PC-3 (cell line): ENCODE measurements around the gene KLK11. TPM values are rescaled to one million over a fixed set of nuclear protein-coding genes. Genes with fewer than 3 reads are reported as not detected.

Source experiments
- ATAC-seq: fragments of 200-7000 bp; cut with Tn5 transposase; 2 replicates; pipeline ENCODE4 v1.9.1; 2020; ENCODE audit warnings: mild to moderate bottlenecking, moderate library complexity
- BruUV-seq: library from RNA; stranded (reverse); fragments of 400-500 nt; replicated peaks from 2 replicates; lab custom pipeline; 2021; lab: Mats Ljungman, UMichigan
- CTCF ChIA-PET: fragments of 300-600 bp; sonication (Branson Sonifier 250); formaldehyde crosslinking; loops from one replicate; lab custom pipeline; 2022; ENCODE audit warnings: antibody characterized with exemption; lab: Charles Lee
- POLR2A ChIA-PET: fragments of 300-600 bp; sonication (Branson Sonifier 250); formaldehyde crosslinking; loops from one replicate; lab custom pipeline; 2022; ENCODE audit warnings: antibody characterized with exemption; ENCODE audit not compliant: unreplicated experiment; lab: Charles Lee
- DNase-seq: peaks from one replicate; pipeline ENCODE4 v3.0.0-alpha.2; 2015
- H2AFZ ChIP-seq: fragments of 300-600 bp; sonication (generic); 2 replicates; pipeline ENCODE4 v1.6.0; 2016; ENCODE audit warnings: antibody characterized with exemption, low read length
- H3F3A ChIP-seq: fragments of 300-600 bp; sonication (generic); one replicate; pipeline ENCODE4 v1.6.0; 2017; ENCODE audit warnings: antibody characterized with exemption, low read length, control low read depth, mild to moderate bottlenecking; ENCODE audit not compliant: unreplicated experiment
- H3K27ac ChIP-seq: fragments of 300-600 bp; sonication (generic); 2 replicates; pipeline ENCODE4 v1.5.1; 2016; ENCODE audit warnings: mild to moderate bottlenecking, low read length
- H3K27me3 ChIP-seq: fragments of 300-600 bp; sonication (generic); 2 replicates; pipeline ENCODE4 v1.6.1; 2016; ENCODE audit warnings: low read length, mixed read lengths
- H3K36me3 ChIP-seq: fragments of 300-600 bp; sonication (generic); 2 replicates; pipeline ENCODE4 v1.6.1; 2016; ENCODE audit warnings: low read depth, mixed run types, low read length, mixed read lengths
- H3K4me1 ChIP-seq: fragments of 300-600 bp; sonication (generic); 2 replicates; pipeline ENCODE4 v1.5.1; 2016; ENCODE audit warnings: low read length; ENCODE audit not compliant: insufficient read depth
- H3K4me2 ChIP-seq: fragments of 300-600 bp; sonication (generic); 2 replicates; pipeline ENCODE4 v1.6.0; 2016; ENCODE audit warnings: low read length
- H3K4me3 ChIP-seq: fragments of 300-600 bp; sonication (generic); 2 replicates; pipeline ENCODE4 v1.5.1; 2016; ENCODE audit warnings: mild to moderate bottlenecking, low read length, mixed read lengths
- H3K79me2 ChIP-seq: fragments of 300-600 bp; sonication (generic); 2 replicates; pipeline ENCODE4 v1.6.1; 2017; ENCODE audit warnings: low read length, mixed read lengths
- H3K9ac ChIP-seq: fragments of 300-600 bp; sonication (generic); 2 replicates; pipeline ENCODE4 v1.6.0; 2016; ENCODE audit warnings: mild to moderate bottlenecking, low read length
- H3K9me2 ChIP-seq: fragments of 300-600 bp; sonication (generic); replicated peaks from 2 replicates; pipeline ENCODE4 v1.6.1; 2016; ENCODE audit warnings: mixed run types, low read length, mixed read lengths
- H3K9me3 ChIP-seq: fragments of 300-600 bp; sonication (generic); 2 replicates; pipeline ENCODE4 v1.6.1; 2016; ENCODE audit warnings: low read length, mixed read lengths
- H4K20me1 ChIP-seq: fragments of 300-600 bp; sonication (generic); 2 replicates; pipeline ENCODE4 v1.6.1; 2016; ENCODE audit warnings: low read length, mixed read lengths
- EZH2 ChIP-seq: fragments of 300-600 bp; sonication (generic); IDR thresholded peaks from one replicate; pipeline ENCODE4 v1.6.1; 2017; ENCODE audit warnings: antibody characterized with exemption, mild to moderate bottlenecking, low read length; ENCODE audit not compliant: unreplicated experiment
- EZH2phosphoT487 ChIP-seq: fragments of 300-600 bp; sonication (generic); IDR thresholded peaks from 2 replicates; pipeline ENCODE4 v1.6.1; 2018; ENCODE audit warnings: mild to moderate bottlenecking, antibody characterized with exemption, low read length, borderline replicate concordance
- intact Hi-C: fragments of 100-400 bp; cut with micrococcal nuclease; formaldehyde crosslinking; loops from 2 replicates; pipeline ENCODE4 v1.9.0; 2023
- total RNA-seq: library from RNA; depleted of rRNA; stranded (reverse); fragments of >200 nt; gene quantifications from 2 replicates; pipeline ENCODE4 v1.2.3, GENCODE V29; 2014
- TF ChIP-seq, protein P1 (sequence below): fragments of 300-600 bp; sonication (generic); conservative IDR thresholded peaks from 2 replicates; pipeline ENCODE4 v1.5.1; 2017; ENCODE audit warnings: antibody characterized with exemption, low read depth, mild to moderate bottlenecking, low read length

KLK11 gene
- total RNA-seq, 1 experiment from 2014 or later, result not detected

GRCh38 chr19:51060973-51061372 lies 34.6 kb upstream of the KLK11 start:
- H3K4me2 ChIP-seq, result no peak overlapping the region
- no peak overlapping the region for H2AFZ ChIP-seq
- ATAC-seq (no peak), DNase-seq (no peak)
- no peak overlapping the region for H3K9ac ChIP-seq
- H3F3A ChIP-seq, result no peaks in the 10 kb centered on the region
- TF ChIP-seq EZH2 (no peak), EZH2phosphoT487 (no peak)
- TF ChIP-seq, protein P1, sequence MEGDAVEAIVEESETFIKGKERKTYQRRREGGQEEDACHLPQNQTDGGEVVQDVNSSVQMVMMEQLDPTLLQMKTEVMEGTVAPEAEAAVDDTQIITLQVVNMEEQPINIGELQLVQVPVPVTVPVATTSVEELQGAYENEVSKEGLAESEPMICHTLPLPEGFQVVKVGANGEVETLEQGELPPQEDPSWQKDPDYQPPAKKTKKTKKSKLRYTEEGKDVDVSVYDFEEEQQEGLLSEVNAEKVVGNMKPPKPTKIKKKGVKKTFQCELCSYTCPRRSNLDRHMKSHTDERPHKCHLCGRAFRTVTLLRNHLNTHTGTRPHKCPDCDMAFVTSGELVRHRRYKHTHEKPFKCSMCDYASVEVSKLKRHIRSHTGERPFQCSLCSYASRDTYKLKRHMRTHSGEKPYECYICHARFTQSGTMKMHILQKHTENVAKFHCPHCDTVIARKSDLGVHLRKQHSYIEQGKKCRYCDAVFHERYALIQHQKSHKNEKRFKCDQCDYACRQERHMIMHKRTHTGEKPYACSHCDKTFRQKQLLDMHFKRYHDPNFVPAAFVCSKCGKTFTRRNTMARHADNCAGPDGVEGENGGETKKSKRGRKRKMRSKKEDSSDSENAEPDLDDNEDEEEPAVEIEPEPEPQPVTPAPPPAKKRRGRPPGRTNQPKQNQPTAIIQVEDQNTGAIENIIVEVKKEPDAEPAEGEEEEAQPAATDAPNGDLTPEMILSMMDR, result no peak
- no peak overlapping the region for H3K27ac ChIP-seq
- H3K9me2 ChIP-seq, result no peaks in the 10 kb centered on the region
- ChIA-PET POLR2A (no interaction called here), CTCF (no interaction called here)
- peaks cover 19% of the 10 kb centered on the region; the same call in 1 of the 2 replicates for H3K27me3 ChIP-seq
- no peaks in the 10 kb centered on the region for H3K9me3 ChIP-seq
- H3K36me3 ChIP-seq, result no peaks in the 10 kb centered on the region
- H4K20me1 ChIP-seq, result no peaks in the 10 kb centered on the region
- no peaks in the 10 kb centered on the region for H3K4me1 ChIP-seq
- no peaks in the 10 kb centered on the region for H3K79me2 ChIP-seq
- no peak overlapping the region for H3K4me3 ChIP-seq
- no TSS peak for BruUV-seq
- intact Hi-C loops, result no loop called here

GRCh38 chr19:51060336-51060735 lies 33.9 kb upstream of the KLK11 start:
- Histone ChIP-seq H3K4me3 (no peak overlapping the region), H3F3A (no peaks in the 10 kb centered on the region), H3K36me3 (no peaks in the 10 kb centered on the region), H4K20me1 (no peaks in the 10 kb centered on the region), H2AFZ (no peak overlapping the region), H3K9me3 (no peaks in the 10 kb centered on the region), H3K4me1 (no peaks in the 10 kb centered on the region), H3K27ac (no peak overlapping the region), H3K9me2 (no peaks in the 10 kb centered on the region), H3K27me3 (peaks cover 19% of the 10 kb centered on the region; the same call in 1 of the 2 replicates), H3K4me2 (no peak overlapping the region), H3K79me2 (no peaks in the 10 kb centered on the region), H3K9ac (no peak overlapping the region)
- no TSS peak for BruUV-seq
- ChIA-PET POLR2A (no interaction called here), CTCF (no interaction called here)
- ATAC-seq (no peak), DNase-seq (no peak)
- TF ChIP-seq EZH2phosphoT487 (no peak), EZH2 (no peak)
- TF ChIP-seq, protein P1, result no peak
- intact Hi-C loops, result no loop called here

DNA sequence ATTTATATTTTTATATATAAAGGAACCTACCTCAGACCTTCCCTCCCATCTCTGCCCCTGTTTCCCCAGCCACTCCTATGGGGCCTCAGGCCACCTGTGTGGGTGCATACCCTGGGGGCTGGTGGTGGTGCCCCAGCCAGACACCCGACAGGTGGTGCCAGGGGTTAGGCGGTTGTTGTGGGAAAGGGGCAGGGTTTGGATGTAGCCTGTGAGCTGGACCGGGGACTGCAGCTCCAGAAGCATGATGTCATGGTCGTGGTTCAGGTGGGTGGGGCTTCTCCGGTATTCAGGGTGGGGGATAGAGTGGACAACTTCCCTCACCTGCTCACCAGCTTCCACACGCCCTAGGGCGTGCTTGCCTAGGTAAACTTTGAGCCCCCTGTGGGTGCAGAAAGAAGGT lies 33.3 kb upstream of the KLK11 start:
- Histone ChIP-seq H3K27ac (no peak overlapping the region), H3K36me3 (no peaks in the 10 kb centered on the region), H3K4me2 (no peak overlapping the region), H3K27me3 (peaks cover 19% of the 10 kb centered on the region; the same call in 1 of the 2 replicates), H3K9me2 (no peaks in the 10 kb centered on the region), H3F3A (no peaks in the 10 kb centered on the region), H3K9ac (no peak overlapping the region), H3K9me3 (no peaks in the 10 kb centered on the region), H3K79me2 (no peaks in the 10 kb centered on the region), H2AFZ (no peak overlapping the region), H4K20me1 (no peaks in the 10 kb centered on the region), H3K4me3 (no peak overlapping the region), H3K4me1 (no peaks in the 10 kb centered on the region)
- no peak for DNase-seq
- ChIA-PET CTCF (no interaction called here), POLR2A (no interaction called here)
- no TSS peak for BruUV-seq
- no peak for ATAC-seq
- TF ChIP-seq EZH2 (no peak), EZH2phosphoT487 (no peak)
- TF ChIP-seq, protein P1, result no peak
- intact Hi-C loops, result no loop called here
